Gastrocnemius medialis (tissue), 4 donors: Measurements from ENCODE around the gene GNA15. TPM values are rescaled to one million over a fixed set of nuclear protein-coding genes. Genes with fewer than 3 reads are reported as not detected.

Source experiments
- ATAC-seq, 2 donors: fragments of 150-250 bp; one replicate each; pipeline ENCODE4 v1.9.1; 2016
- DNase-seq, 2 donors: peaks; one replicate each; pipeline ENCODE4 v3.0.0-alpha.2; 2019
- H3K27ac ChIP-seq, 4 donors: fragments of 200-600 bp; sonication (generic); 1 replicate in 1 of 4; 2 replicates in 3 of 4; pipeline ENCODE4 v1.5.1; 2016 to 2018; ENCODE audit warnings: mild to moderate bottlenecking in 2 of 4, moderate library complexity in 1 of 4
- H3K27me3 ChIP-seq, 3 donors: fragments of 200-600 bp; sonication (generic) in 2 of 3; 1 replicate in 1 of 3; 2 replicates in 2 of 3; pipeline versions ENCODE4 v1.5.1 to v1.6.0; 2016 to 2019; ENCODE audit warnings: mild to moderate bottlenecking in 1 of 3, moderate library complexity in 1 of 3
- H3K36me3 ChIP-seq, 2 donors: fragments of 200-600 bp; sonication (generic) in 1 of 2; one replicate each; pipeline ENCODE4 v1.5.1; 2017 to 2018
- H3K4me1 ChIP-seq, 2 donors: fragments of 200-600 bp; sonication (generic) in 1 of 2; one replicate each; pipeline ENCODE4 v1.5.1; 2016 to 2017; ENCODE audit warnings: mild to moderate bottlenecking in 2 of 2
- H3K4me3 ChIP-seq, 4 donors: fragments of 200-600 bp; sonication (generic) in 3 of 4; 1 replicate in 1 of 4; 2 replicates in 3 of 4; pipeline ENCODE4 v1.5.1; 2016 to 2019; ENCODE audit warnings: mild to moderate bottlenecking in 2 of 4
- H3K9me3 ChIP-seq, 3 donors: fragments of 200-600 bp; sonication (generic) in 2 of 3; 1 replicate in 1 of 3; 2 replicates in 2 of 3; pipeline ENCODE4 v1.5.1; 2016 to 2019
- POLR2A ChIP-seq, 2 donors: fragments of 450-650 bp; IDR thresholded peaks; one replicate each; pipeline ENCODE4 v1.6.1; 2017; ENCODE audit warnings: antibody characterized with exemption in 2 of 2, mild to moderate bottlenecking in 2 of 2, moderate library complexity in 2 of 2
- in situ Hi-C, 4 donors: fragments of 200-750 bp; cut with MboI; loops; one replicate each; pipeline versions ENCODE4 v1.15.0 to v1.8.0; 2017; ENCODE audit warnings: low sequenced_read_pairs in 4 of 4
- intact Hi-C: fragments of 100-400 bp; cut with DNase I; formaldehyde crosslinking; loops from one replicate; pipeline ENCODE4 v1.15.1; 2023; ENCODE audit warnings: low total_unique reads
- total RNA-seq, 4 donors: library from RNA; depleted of rRNA; stranded (reverse); fragments of >200 nt; gene quantifications; one replicate each; pipeline versions ENCODE4 v1.1.0 to v1.2.3, GENCODE V29; 2016
- TF ChIP-seq, protein P1 (sequence below), 5 experiments: fragments of 450-650 bp in 3 of 5; fragments of 200-600 bp in 2 of 5; sonication (generic) in 2 of 5; IDR thresholded peaks in 4 of 5; conservative IDR thresholded peaks in 1 of 5; 1 replicate in 4 of 5; 2 replicates in 1 of 5; pipeline ENCODE4 v1.5.1; 2016 to 2019; ENCODE audit warnings: antibody characterized with exemption in 5 of 5, mild to moderate bottlenecking in 3 of 5, moderate library complexity in 3 of 5

GNA15 gene
- total RNA-seq, 4 donors from 2014 or later: 0.51 to 1.2 (median 0.81) TPM

DNA sequence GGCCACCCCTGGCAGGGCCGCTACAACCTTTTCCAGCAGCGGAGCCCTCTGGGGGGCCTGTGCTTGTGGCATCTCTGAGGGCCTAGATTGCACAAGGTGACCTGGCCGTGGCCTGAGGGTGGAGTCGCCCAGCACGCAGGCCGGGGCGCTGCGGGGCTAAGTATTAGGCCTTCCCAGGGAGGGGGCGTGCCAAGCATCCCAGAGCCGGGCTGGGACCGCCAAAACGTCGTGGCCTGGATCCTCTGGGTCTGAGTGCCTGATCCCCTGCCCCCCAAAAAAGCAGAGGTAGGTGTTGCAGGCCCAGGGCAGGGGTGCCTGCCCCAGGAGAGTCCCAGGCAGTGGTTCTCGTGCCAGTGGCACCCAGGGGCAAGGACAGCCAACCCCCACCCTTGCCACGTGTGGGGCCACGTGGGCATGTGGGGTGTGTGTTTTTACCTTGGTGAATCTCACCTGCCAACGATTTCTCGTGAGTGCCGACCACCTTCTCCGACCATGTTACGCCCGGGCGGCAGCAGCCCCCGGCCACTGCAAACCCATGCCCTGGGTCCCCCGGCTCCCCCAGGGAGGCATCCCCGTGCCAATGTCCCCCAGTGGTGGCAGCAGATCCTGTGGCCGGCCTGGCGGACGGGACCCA is 12.6 kb upstream of the GNA15 start:
- DNase-seq (no peak), ATAC-seq (no peak)
- in situ Hi-C loops: no loop called here
- TF ChIP-seq, protein P1, sequence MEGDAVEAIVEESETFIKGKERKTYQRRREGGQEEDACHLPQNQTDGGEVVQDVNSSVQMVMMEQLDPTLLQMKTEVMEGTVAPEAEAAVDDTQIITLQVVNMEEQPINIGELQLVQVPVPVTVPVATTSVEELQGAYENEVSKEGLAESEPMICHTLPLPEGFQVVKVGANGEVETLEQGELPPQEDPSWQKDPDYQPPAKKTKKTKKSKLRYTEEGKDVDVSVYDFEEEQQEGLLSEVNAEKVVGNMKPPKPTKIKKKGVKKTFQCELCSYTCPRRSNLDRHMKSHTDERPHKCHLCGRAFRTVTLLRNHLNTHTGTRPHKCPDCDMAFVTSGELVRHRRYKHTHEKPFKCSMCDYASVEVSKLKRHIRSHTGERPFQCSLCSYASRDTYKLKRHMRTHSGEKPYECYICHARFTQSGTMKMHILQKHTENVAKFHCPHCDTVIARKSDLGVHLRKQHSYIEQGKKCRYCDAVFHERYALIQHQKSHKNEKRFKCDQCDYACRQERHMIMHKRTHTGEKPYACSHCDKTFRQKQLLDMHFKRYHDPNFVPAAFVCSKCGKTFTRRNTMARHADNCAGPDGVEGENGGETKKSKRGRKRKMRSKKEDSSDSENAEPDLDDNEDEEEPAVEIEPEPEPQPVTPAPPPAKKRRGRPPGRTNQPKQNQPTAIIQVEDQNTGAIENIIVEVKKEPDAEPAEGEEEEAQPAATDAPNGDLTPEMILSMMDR (IDR thresholded peaks at IDR 0.05 in 4 of 5, conservative IDR thresholded peaks at IDR 0.05 in 1 of 5): no peak
- no peak for TF ChIP-seq POLR2A (IDR thresholded peaks at IDR 0.05)
- Histone ChIP-seq H3K4me3 (no peak overlapping the region), H3K27me3 (no peaks in the 10 kb centered on the region), H3K4me1 (no peaks in the 10 kb centered on the region), H3K36me3 (peaks cover 0 to 28% of the 10 kb centered on the region in 2 donors), H3K9me3 (no peaks in the 10 kb centered on the region), H3K27ac (no peak overlapping the region)
- intact Hi-C loops: no loop called here

DNA sequence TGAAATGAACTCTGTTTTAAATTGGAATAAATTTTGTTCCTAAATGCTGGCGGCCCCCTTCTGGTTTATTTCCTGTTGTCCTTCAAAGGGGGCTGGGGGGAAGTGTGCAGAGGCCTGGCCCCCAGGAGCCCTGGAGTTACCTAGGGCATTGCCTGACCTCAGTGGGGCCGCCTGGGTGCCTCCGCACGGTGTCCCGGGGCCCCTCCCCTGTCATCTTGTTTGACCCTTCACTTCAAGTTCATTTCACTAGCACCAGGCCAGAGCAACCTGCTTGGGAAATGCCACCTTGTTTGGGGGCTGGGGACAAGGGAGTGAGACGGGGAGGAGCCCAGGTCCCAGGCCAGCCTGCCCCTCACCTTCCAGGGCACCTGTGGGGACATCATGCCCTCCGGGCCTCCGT is 11.9 kb upstream of the GNA15 start:
- ATAC-seq: no peak

DNA sequence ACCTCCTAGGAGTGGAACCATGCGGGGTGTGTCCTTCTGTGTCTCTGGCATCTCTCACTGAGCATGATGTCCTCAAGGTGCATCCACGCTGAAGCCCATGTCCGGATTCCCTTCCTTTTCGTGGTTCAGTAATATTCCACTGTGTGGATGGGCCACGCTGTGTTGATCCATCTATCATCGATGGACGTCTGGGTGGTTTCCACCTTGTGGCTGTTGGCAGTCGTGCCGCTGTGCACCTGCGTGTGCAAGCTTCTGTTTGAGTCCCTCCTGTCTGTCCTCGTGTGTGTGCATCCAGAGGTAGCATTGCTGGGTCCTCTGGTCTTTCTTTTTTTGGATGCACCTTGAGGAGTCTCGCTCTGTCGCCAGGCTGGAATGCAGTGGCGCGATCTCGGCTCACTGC is 11.2 kb upstream of the GNA15 start:
- no peak overlapping the region for H3K27ac ChIP-seq
- intact Hi-C loops: loop anchor here (5.0 kb wide), 1 partner anchor 47 kb away; no protein-coding TSS in a partner anchor

More for the DNA sequence above, 11.9 kb upstream of the GNA15 start:
- H3K27ac ChIP-seq: no peak overlapping the region
- intact Hi-C loops: no loop called here
- H3K4me3 ChIP-seq: no peak overlapping the region
- H3K9me3 ChIP-seq: no peaks in the 10 kb centered on the region
- peaks cover 0 to 22% of the 10 kb centered on the region in 2 donors for H3K36me3 ChIP-seq
- no peak for DNase-seq
- in situ Hi-C loops: no loop called here
- no peaks in the 10 kb centered on the region for H3K27me3 ChIP-seq
- H3K4me1 ChIP-seq: no peaks in the 10 kb centered on the region
- no peak for TF ChIP-seq POLR2A (IDR thresholded peaks at IDR 0.05)
- TF ChIP-seq, protein P1 (IDR thresholded peaks at IDR 0.05 in 4 of 5, conservative IDR thresholded peaks at IDR 0.05 in 1 of 5): no peak

DNA sequence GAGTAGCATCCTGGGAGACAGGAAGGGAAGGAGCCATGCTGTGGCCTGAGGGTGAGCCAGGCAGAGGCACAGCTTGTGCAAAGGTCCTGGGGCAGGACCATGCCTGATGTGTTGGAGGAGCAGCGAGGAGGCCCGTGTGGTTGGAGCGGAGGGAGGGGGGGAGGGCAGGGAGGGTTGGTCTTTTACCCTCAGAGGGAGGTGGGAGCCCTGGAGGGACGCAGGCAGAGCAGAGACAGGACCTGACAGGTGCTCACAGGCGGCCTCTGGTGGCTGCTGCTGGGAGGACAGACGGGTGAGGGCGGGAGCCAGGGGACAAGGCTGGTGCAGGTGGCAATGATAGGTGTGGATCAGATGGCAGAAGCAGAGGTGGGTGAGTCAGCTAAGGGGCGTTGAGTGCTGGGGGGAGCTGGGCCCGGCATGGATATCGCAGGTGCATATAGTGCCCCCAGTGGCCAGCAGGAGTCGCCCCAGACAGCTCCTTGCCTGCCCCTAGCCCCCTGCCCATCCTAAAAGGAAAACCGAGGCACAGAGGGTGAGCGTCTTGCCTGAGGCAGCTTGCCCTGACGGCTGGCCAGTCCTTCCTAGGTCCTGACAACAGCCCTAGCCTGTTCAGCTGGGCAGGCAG is 9.8 kb upstream of the GNA15 start:
- Histone ChIP-seq H3K9me3 (no peaks in the 10 kb centered on the region), H3K4me3 (no peak overlapping the region), H3K27ac (no peak overlapping the region), H3K36me3 (peaks cover 0 to 9% of the 10 kb centered on the region in 2 donors), H3K4me1 (no peaks in the 10 kb centered on the region), H3K27me3 (no peaks in the 10 kb centered on the region)
- ATAC-seq (peak; percentile 44 to 78), DNase-seq (peak in 1 of 2 donors; percentile 49)
- intact Hi-C loops: loop anchor here (5.0 kb wide), 1 partner anchor 49 kb away; no protein-coding TSS in a partner anchor
- in situ Hi-C loops: no loop called here
- no peak for TF ChIP-seq POLR2A (IDR thresholded peaks at IDR 0.05)
- TF ChIP-seq, protein P1 (IDR thresholded peaks at IDR 0.05 in 4 of 5, conservative IDR thresholded peaks at IDR 0.05 in 1 of 5): peak; percentile 51 to 82 (median 73)

More for the DNA sequence above, 11.2 kb upstream of the GNA15 start:
- no peak overlapping the region for H3K4me3 ChIP-seq
- no peaks in the 10 kb centered on the region for H3K9me3 ChIP-seq
- H3K36me3 ChIP-seq: peaks cover 0 to 17% of the 10 kb centered on the region in 2 donors
- in situ Hi-C loops: no loop called here
- TF ChIP-seq, protein P1 (IDR thresholded peaks at IDR 0.05 in 4 of 5, conservative IDR thresholded peaks at IDR 0.05 in 1 of 5): no peak
- TF ChIP-seq POLR2A (IDR thresholded peaks at IDR 0.05): no peak
- ATAC-seq (no peak), DNase-seq (no peak)
- H3K27me3 ChIP-seq: no peaks in the 10 kb centered on the region
- H3K4me1 ChIP-seq: no peaks in the 10 kb centered on the region
